H9 (cell line): ENCODE results near the gene LZIC. TPM values are rescaled to one million over a fixed set of nuclear protein-coding genes. Genes with fewer than 3 reads are reported as not detected.

Experiments used
- DNase-seq: peaks from one replicate; pipeline ENCODE4 v3.0.0-alpha.2; 2017
- H2AFZ ChIP-seq: one replicate; pipeline ENCODE4 v1.6.1; 2013; ENCODE audit warnings: mild to moderate bottlenecking, low read length, control low read depth, moderate library complexity
- H2AK5ac ChIP-seq: 2 replicates; pipeline ENCODE4 v1.6.1; 2013; ENCODE audit warnings: low read length, control low read depth, mixed read lengths; ENCODE audit not compliant: insufficient read length
- H2BK120ac ChIP-seq: one replicate; pipeline ENCODE4 v1.6.1; 2013; ENCODE audit warnings: low read depth, mild to moderate bottlenecking, low read length, control low read depth, inconsistent platforms; ENCODE audit not compliant: poor library complexity, severe bottlenecking
- H2BK12ac ChIP-seq: 2 replicates; pipeline ENCODE4 v1.6.1; 2013; ENCODE audit warnings: low read length, control low read depth, mixed read lengths, low read depth; ENCODE audit not compliant: insufficient read length
- H2BK15ac ChIP-seq: 2 replicates; pipeline ENCODE4 v1.6.1; 2013; ENCODE audit warnings: low read depth, low read length, control low read depth
- H2BK20ac ChIP-seq: one replicate; pipeline ENCODE4 v1.6.1; 2013; ENCODE audit warnings: low read depth, mild to moderate bottlenecking, low read length, control low read depth, inconsistent platforms; ENCODE audit not compliant: poor library complexity, severe bottlenecking
- H2BK5ac ChIP-seq: 2 replicates; pipeline ENCODE4 v1.6.1; 2013; ENCODE audit warnings: low read length, control low read depth, mixed read lengths; ENCODE audit not compliant: insufficient read length
- H3K14ac ChIP-seq: 2 replicates; pipeline ENCODE4 v1.6.1; 2013; ENCODE audit warnings: low read length, control low read depth; ENCODE audit not compliant: insufficient read depth
- H3K18ac ChIP-seq: 2 replicates; pipeline ENCODE4 v1.6.1; 2013; ENCODE audit warnings: low read depth, mild to moderate bottlenecking, mixed read lengths, low read length, control low read depth; ENCODE audit not compliant: insufficient read length
- H3K23ac ChIP-seq: 2 replicates; pipeline ENCODE4 v1.6.1; 2013; ENCODE audit warnings: low read length, control low read depth, mixed read lengths, low read depth; ENCODE audit not compliant: insufficient read length
- H3K23me2 ChIP-seq: 2 replicates; pipeline ENCODE4 v1.6.1; 2013; ENCODE audit warnings: low read depth, mild to moderate bottlenecking, mixed read lengths, low read length, control low read depth; ENCODE audit not compliant: insufficient read length, poor library complexity, severe bottlenecking
- H3K27ac ChIP-seq: 2 replicates; pipeline ENCODE4 v1.5.1; 2013; ENCODE audit warnings: low read length, control low read depth, mixed read lengths, low read depth; ENCODE audit not compliant: insufficient read length
- H3K27me3 ChIP-seq: 2 replicates; pipeline ENCODE4 v1.6.1; 2013; ENCODE audit warnings: low read length, control low read depth, inconsistent platforms; ENCODE audit not compliant: insufficient read depth
- H3K4ac ChIP-seq: 2 replicates; pipeline ENCODE4 v1.6.1; 2013; ENCODE audit warnings: low read depth, mild to moderate bottlenecking, control low read depth, inconsistent platforms, low read length, moderate library complexity
- H3K4me1 ChIP-seq: 2 replicates; pipeline ENCODE4 v1.6.1; 2013; ENCODE audit warnings: low read length, control low read depth, inconsistent platforms; ENCODE audit not compliant: insufficient read depth
- H3K4me2 ChIP-seq: 2 replicates; pipeline ENCODE4 v1.6.1; 2013; ENCODE audit warnings: low read length, control low read depth, mixed read lengths; ENCODE audit not compliant: insufficient read length, insufficient read depth
- H3K56ac ChIP-seq: 2 replicates; pipeline ENCODE4 v1.6.1; 2013; ENCODE audit warnings: low read depth, mild to moderate bottlenecking, mixed read lengths, low read length, control low read depth; ENCODE audit not compliant: insufficient read length
- H3K79me1 ChIP-seq: 2 replicates; pipeline ENCODE4 v1.6.1; 2013; ENCODE audit warnings: low read depth, mild to moderate bottlenecking, moderate library complexity, low read length, control low read depth, inconsistent platforms; ENCODE audit not compliant: insufficient read depth, poor library complexity, severe bottlenecking
- H3K79me2 ChIP-seq: 2 replicates; pipeline ENCODE4 v1.6.1; 2013; ENCODE audit warnings: low read length, control low read depth, inconsistent platforms; ENCODE audit not compliant: insufficient read depth
- H3K9ac ChIP-seq: 2 replicates; pipeline ENCODE4 v1.6.1; 2013; ENCODE audit warnings: low read length, control low read depth, mixed read lengths; ENCODE audit not compliant: insufficient read length; ENCODE audit errors: extremely low read depth
- H3K9me3 ChIP-seq: one replicate; pipeline ENCODE4 v1.6.1; 2013; ENCODE audit warnings: low read depth, low read length, inconsistent platforms; ENCODE audit not compliant: control insufficient read depth
- H3T11ph ChIP-seq: one replicate; pipeline ENCODE4 v1.6.1; 2013; ENCODE audit warnings: mild to moderate bottlenecking, low read length, control low read depth, inconsistent platforms
- H4K20me1 ChIP-seq: one replicate; pipeline ENCODE4 v1.6.1; 2013; ENCODE audit not compliant: control insufficient read depth, insufficient read length, insufficient read depth
- H4K5ac ChIP-seq: 2 replicates; pipeline ENCODE4 v1.6.1; 2013; ENCODE audit warnings: low read depth, mild to moderate bottlenecking, mixed read lengths, low read length, control low read depth; ENCODE audit not compliant: insufficient read length
- H4K8ac ChIP-seq: replicated peaks from 2 replicates; pipeline ENCODE4 v1.6.1; 2013; ENCODE audit warnings: low read length, control low read depth, mixed read lengths, low read depth; ENCODE audit not compliant: insufficient read length
- H4K91ac ChIP-seq: 2 replicates; pipeline ENCODE4 v1.6.1; 2013; ENCODE audit warnings: low read depth, mild to moderate bottlenecking, moderate library complexity, mixed read lengths, low read length, control low read depth; ENCODE audit not compliant: insufficient read length
- H3K27ac Mint-ChIP-seq, 3 experiments: 2 replicates in 2 of 3; 3 replicates in 1 of 3; pipeline ENCODE4 v1.8.0; 2020 to 2021; ENCODE audit warnings: mixed read lengths in 3 of 3, mild to moderate bottlenecking in 1 of 3, moderate library complexity in 1 of 3
- H3K27me3 Mint-ChIP-seq: 2 replicates; pipeline ENCODE4 v1.8.0; 2021; ENCODE audit warnings: low read depth, mild to moderate bottlenecking, moderate library complexity, mixed read lengths
- H3K36me3 Mint-ChIP-seq, 3 experiments: 2 replicates in 2 of 3; 3 replicates in 1 of 3; pipeline ENCODE4 v1.8.0; 2020 to 2021; ENCODE audit warnings: low read depth in 3 of 3, mixed read lengths in 3 of 3; ENCODE audit not compliant: insufficient read depth in 1 of 3
- H3K4me1 Mint-ChIP-seq, 2 experiments: 2 replicates each; pipeline ENCODE4 v1.8.0; 2020; ENCODE audit warnings: mixed read lengths in 2 of 2
- H3K4me3 Mint-ChIP-seq, 2 experiments: 2 replicates in 1 of 2; 3 replicates in 1 of 2; pipeline ENCODE4 v1.8.0; 2020 to 2021; ENCODE audit warnings: mild to moderate bottlenecking in 2 of 2, mixed read lengths in 2 of 2, moderate library complexity in 1 of 2
- H3K9me3 Mint-ChIP-seq, 2 experiments: 2 replicates in 1 of 2; 3 replicates in 1 of 2; pipeline ENCODE4 v1.8.0; 2020; ENCODE audit warnings: mild to moderate bottlenecking in 2 of 2, mixed read lengths in 2 of 2, moderate library complexity in 1 of 2
- CTCF ChIP-seq: fragments of 200-600 bp; sonication (generic); conservative IDR thresholded peaks from 3 replicates; pipeline ENCODE4 v1.8.0; 2021; ENCODE audit warnings: antibody characterized with exemption, mild to moderate bottlenecking
- WGBS: extraction: QIAGEN DNeasy Blood & Tissue Kit; methylation state at CpG from one replicate; pipeline ENCODE4 v1.1.7; 2013; ENCODE audit warnings: missing lambda C conversion rate, low lambda C conversion rate, mixed read lengths; ENCODE audit not compliant: insufficient read length; ENCODE audit errors: extremely low coverage; 5-methylcytosine and 5-hydroxymethylcytosine counted together
- total RNA-seq: library from RNA; stranded (reverse); gene quantifications from 2 replicates; pipeline ENCODE4 v1.2.1, GENCODE V29; 2021

The LZIC gene
- total RNA-seq, 1 experiment from 2014 or later: 22.9 TPM

- Histone ChIP-seq H4K5ac (no peak overlapping the region), H2BK15ac (no peak overlapping the region), H4K91ac (no peak overlapping the region), H3T11ph (no peak overlapping the region), H4K20me1 (no peaks in the 10 kb centered on the region), H4K8ac (no peak overlapping the region), H2BK20ac (no peak overlapping the region), H3K23me2 (no peaks in the 10 kb centered on the region), H2BK120ac (no peak overlapping the region), H3K23ac (no peak overlapping the region), H3K4ac (no peak overlapping the region), H3K18ac (no peak overlapping the region), H2AK5ac (no peak overlapping the region), H3K56ac (no peak overlapping the region), H3K27me3 (peaks cover 7% of the 10 kb centered on the region; the same call in 1 of the 2 replicates), H3K9me3 (no peaks in the 10 kb centered on the region), H3K9ac (no peak overlapping the region), H3K79me2 (no peaks in the 10 kb centered on the region), H3K14ac (no peak overlapping the region), H3K4me1 (no peaks in the 10 kb centered on the region; the same call in 1 of the 2 replicates), H3K79me1 (no peaks in the 10 kb centered on the region), H2AFZ (no peak overlapping the region), H2BK12ac (no peak overlapping the region), H3K4me2 (no peak overlapping the region), H3K27ac (no peak overlapping the region), H2BK5ac (no peak overlapping the region)
- H3K9me3 Mint-ChIP-seq: peaks cover 0 to under 1% of the 10 kb centered on the region in 2 experiments; a peak in 1 of 5 replicates
- H3K4me1 Mint-ChIP-seq: peaks cover 4 to 5% of the 10 kb centered on the region in 2 experiments
- H3K27ac Mint-ChIP-seq: no peak overlapping the region; a peak in 1 of 7 replicates
- no CpG with 5 or more reads among the region's 5 CpGs for WGBS
- H3K36me3 Mint-ChIP-seq: no peaks in the 10 kb centered on the region; a peak in 1 of 7 replicates
- no peak for TF ChIP-seq CTCF
- no peak overlapping the region for H3K4me3 Mint-ChIP-seq
- peaks cover 35% of the 10 kb centered on the region for H3K27me3 Mint-ChIP-seq
- DNase-seq: no peak
Measured at GRCh38 chr1:9992910-9993309, 49.7 kb upstream of the LZIC start.
